B cell (primary cell): ENCODE results near the gene MAP3K2.

Experiments used
- EZH2 ChIP-seq: IDR thresholded peaks from 2 replicates; pipeline ENCODE4 v1.6.1; 2012; ENCODE audit warnings: borderline replicate concordance, low read depth, mild to moderate bottlenecking, moderate library complexity, low read length; ENCODE audit not compliant: insufficient read depth, poor library complexity, severe bottlenecking
- TF ChIP-seq, protein P1 (sequence below): fragments of 200-600 bp; IDR thresholded peaks from one replicate; pipeline ENCODE4 v1.8.0; 2022; ENCODE audit warnings: antibody characterized with exemption, mild to moderate bottlenecking

GRCh38 chr2:127394492-127394891, 6.7 kb upstream of the MAP3K2 start:
- TF ChIP-seq, protein P1, sequence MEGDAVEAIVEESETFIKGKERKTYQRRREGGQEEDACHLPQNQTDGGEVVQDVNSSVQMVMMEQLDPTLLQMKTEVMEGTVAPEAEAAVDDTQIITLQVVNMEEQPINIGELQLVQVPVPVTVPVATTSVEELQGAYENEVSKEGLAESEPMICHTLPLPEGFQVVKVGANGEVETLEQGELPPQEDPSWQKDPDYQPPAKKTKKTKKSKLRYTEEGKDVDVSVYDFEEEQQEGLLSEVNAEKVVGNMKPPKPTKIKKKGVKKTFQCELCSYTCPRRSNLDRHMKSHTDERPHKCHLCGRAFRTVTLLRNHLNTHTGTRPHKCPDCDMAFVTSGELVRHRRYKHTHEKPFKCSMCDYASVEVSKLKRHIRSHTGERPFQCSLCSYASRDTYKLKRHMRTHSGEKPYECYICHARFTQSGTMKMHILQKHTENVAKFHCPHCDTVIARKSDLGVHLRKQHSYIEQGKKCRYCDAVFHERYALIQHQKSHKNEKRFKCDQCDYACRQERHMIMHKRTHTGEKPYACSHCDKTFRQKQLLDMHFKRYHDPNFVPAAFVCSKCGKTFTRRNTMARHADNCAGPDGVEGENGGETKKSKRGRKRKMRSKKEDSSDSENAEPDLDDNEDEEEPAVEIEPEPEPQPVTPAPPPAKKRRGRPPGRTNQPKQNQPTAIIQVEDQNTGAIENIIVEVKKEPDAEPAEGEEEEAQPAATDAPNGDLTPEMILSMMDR, result no peak
- TF ChIP-seq EZH2, result no peak
